PFSK-1 (cell line): ENCODE data around the gene GBF1.

Source experiments
- POLR2AphosphoS5 ChIP-seq: IDR thresholded peaks from 2 replicates; pipeline ENCODE4 v1.6.1; 2012; ENCODE audit warnings: low read depth, mild to moderate bottlenecking, control low read depth, low read length, moderate library complexity
- SIN3A ChIP-seq: IDR thresholded peaks from 2 replicates; pipeline ENCODE4 v1.6.1; 2012; ENCODE audit warnings: mild to moderate bottlenecking, low read length, moderate library complexity, borderline replicate concordance; ENCODE audit not compliant: insufficient read depth
- TAF1 ChIP-seq: IDR thresholded peaks from 2 replicates; pipeline ENCODE4 v1.6.1; 2012; ENCODE audit warnings: low read length, control low read depth, borderline replicate concordance; ENCODE audit not compliant: insufficient read depth

DNA sequence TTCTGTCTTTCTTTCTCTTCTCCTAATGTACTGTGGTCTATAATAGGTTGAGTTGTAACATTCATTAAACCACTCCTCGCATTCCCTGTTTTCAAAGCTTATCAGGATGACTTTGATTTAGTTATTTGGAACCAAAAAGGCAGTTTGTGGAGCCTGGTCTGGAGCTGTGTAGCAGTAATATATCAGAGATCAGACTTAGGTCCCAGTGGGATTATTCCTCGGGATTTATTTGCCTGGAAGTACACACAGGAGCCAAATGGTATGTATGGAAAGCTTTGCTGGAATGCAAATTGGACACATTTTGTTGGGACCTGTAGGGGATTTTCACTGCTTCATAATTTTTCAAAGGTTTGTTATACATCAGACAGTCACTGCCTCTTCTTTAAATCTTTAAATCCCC is 40.9 kb downstream of the GBF1 start:
- no peak for TF ChIP-seq POLR2AphosphoS5
- TF ChIP-seq TAF1 = no peak
- no peak for TF ChIP-seq SIN3A
